H1 (cell line): ENCODE data around the gene MORC2. TPM values are rescaled to one million over a fixed set of nuclear protein-coding genes. Genes with fewer than 3 reads are reported as not detected.

Source experiments
- CTCF ChIA-PET: fragments of 300-600 bp; sonication (Branson Sonifier 250); formaldehyde crosslinking; loops from one replicate; lab custom pipeline; 2021; ENCODE audit not compliant: partially characterized antibody; lab: Charles Lee
- POLR2A ChIA-PET: fragments of 300-600 bp; sonication (Branson Sonifier 250); formaldehyde crosslinking; loops from one replicate; lab custom pipeline; 2021; ENCODE audit warnings: inconsistent platforms; ENCODE audit not compliant: partially characterized antibody; lab: Charles Lee
- DNase-seq, 2 experiments: peaks; one replicate each; pipeline versions ENCODE4 v3.0.0 to v3.0.0-alpha.2; 2010 to 2022; ENCODE audit warnings: low spot score in 2 of 2, low read depth in 1 of 2, mixed read lengths in 1 of 2
- FAIRE-seq: peaks from 2 replicates; lab custom pipeline; 2011; peaks lifted over from hg19 to GRCh38; lab: Jason Lieb, UNC
- H2AFZ ChIP-seq: 2 replicates; pipeline ENCODE4 v1.8.1; 2012; ENCODE audit warnings: low read length, inconsistent platforms
- H2AK5ac ChIP-seq: 2 replicates; pipeline ENCODE4 v1.6.1; 2013; ENCODE audit warnings: low read depth, low read length
- H2BK120ac ChIP-seq: replicated peaks from 2 replicates; pipeline ENCODE3; 2013; ENCODE audit warnings: low read depth, low read length, inconsistent platforms
- H2BK12ac ChIP-seq: 2 replicates; pipeline ENCODE4 v1.6.1; 2013; ENCODE audit warnings: low read depth, low read length
- H2BK15ac ChIP-seq: 2 replicates; pipeline ENCODE4 v1.6.1; 2013; ENCODE audit warnings: low read length
- H2BK20ac ChIP-seq: 2 replicates; pipeline ENCODE4 v1.6.1; 2013; ENCODE audit warnings: low read length
- H2BK5ac ChIP-seq: 2 replicates; pipeline ENCODE4 v1.6.1; 2013; ENCODE audit warnings: low read depth, low read length
- H3K14ac ChIP-seq: 2 replicates; pipeline ENCODE4 v1.6.1; 2013; ENCODE audit warnings: inconsistent platforms; ENCODE audit not compliant: insufficient read length
- H3K18ac ChIP-seq: 2 replicates; pipeline ENCODE4 v1.6.1; 2013; ENCODE audit warnings: low read length; ENCODE audit errors: extremely low read depth
- H3K23ac ChIP-seq: 2 replicates; pipeline ENCODE4 v1.6.1; 2013; ENCODE audit warnings: inconsistent platforms; ENCODE audit not compliant: insufficient read length
- H3K23me2 ChIP-seq: 2 replicates; pipeline ENCODE4 v1.6.1; 2013; ENCODE audit warnings: low read depth, low read length
- H3K27ac ChIP-seq: 2 replicates; pipeline ENCODE4 v1.6.1; 2011; ENCODE audit warnings: low read depth, low read length, inconsistent platforms
- H3K27me3 ChIP-seq, 4 experiments: replicated peaks in 1 of 4; 1 replicate in 1 of 4; 2 replicates in 3 of 4; pipeline versions ENCODE4 v1.6.1 to v1.8.1; 2011 to 2013; ENCODE audit warnings: low read length in 3 of 4, mild to moderate bottlenecking in 3 of 4, inconsistent platforms in 2 of 4, mixed read lengths in 2 of 4, moderate library complexity in 1 of 4; ENCODE audit not compliant: control insufficient read depth in 3 of 4, insufficient read depth in 3 of 4; ENCODE audit errors: extremely low read depth in 1 of 4
- H3K36me3 ChIP-seq, 4 experiments: 2 replicates each; pipeline versions ENCODE4 v1.6.1 to v1.8.1; 2011 to 2013; ENCODE audit warnings: mild to moderate bottlenecking in 4 of 4, low read length in 3 of 4, moderate library complexity in 2 of 4, control low read depth in 1 of 4, inconsistent platforms in 1 of 4; ENCODE audit not compliant: insufficient read depth in 4 of 4, control insufficient read depth in 2 of 4
- H3K4ac ChIP-seq: replicated peaks from 2 replicates; pipeline ENCODE3; 2013; ENCODE audit warnings: low read length, low read depth, mixed read lengths, inconsistent platforms; ENCODE audit not compliant: insufficient read length
- H3K4me1 ChIP-seq, 4 experiments: replicated peaks in 1 of 4; 1 replicate in 1 of 4; 2 replicates in 3 of 4; pipeline versions ENCODE4 v1.6.1 to v1.8.1; 2011 to 2013; ENCODE audit warnings: low read length in 3 of 4, inconsistent platforms in 2 of 4, mixed read lengths in 1 of 4; ENCODE audit not compliant: insufficient read depth in 4 of 4, control insufficient read depth in 3 of 4
- H3K4me2 ChIP-seq, 2 experiments: 2 replicates each; pipeline versions ENCODE4 v1.6.1 to v1.8.1; 2011 to 2013; ENCODE audit warnings: low read depth in 2 of 2, low read length in 2 of 2, control low read depth in 1 of 2, inconsistent platforms in 1 of 2, mild to moderate bottlenecking in 1 of 2; ENCODE audit not compliant: insufficient read depth in 1 of 2
- H3K4me3 ChIP-seq, 4 experiments: fragments of 200-600, 300-600 bp in 1 of 4; sonication (generic), shearing (Covaris generic), sonication (Bioruptor Twin) in 1 of 4; 2 replicates each; pipeline versions ENCODE4 v1.5.1 to v1.8.1; 2011 to 2016; ENCODE audit warnings: low read length in 4 of 4, low read depth in 3 of 4, control low read depth in 2 of 4, inconsistent platforms in 2 of 4, mild to moderate bottlenecking in 2 of 4, mixed read lengths in 1 of 4, moderate library complexity in 1 of 4; ENCODE audit not compliant: insufficient read depth in 2 of 4; ENCODE audit errors: extremely low read depth in 1 of 4
- H3K56ac ChIP-seq: replicated peaks from 2 replicates; pipeline ENCODE3; 2013; ENCODE audit warnings: low read depth, mild to moderate bottlenecking, mixed read lengths, low read length, inconsistent platforms; ENCODE audit not compliant: insufficient read length
- H3K79me1 ChIP-seq: 2 replicates; pipeline ENCODE4 v1.6.1; 2013; ENCODE audit warnings: low read depth, low read length, control low read depth
- H3K79me2 ChIP-seq, 2 experiments: 2 replicates each; pipeline versions ENCODE4 v1.6.1 to v1.8.1; 2012 to 2013; ENCODE audit warnings: low read length in 2 of 2, mild to moderate bottlenecking in 2 of 2, inconsistent platforms in 1 of 2; ENCODE audit not compliant: insufficient read depth in 2 of 2, control insufficient read depth in 1 of 2
- H3K9ac ChIP-seq, 4 experiments: replicated peaks in 1 of 4; 1 replicate in 1 of 4; 2 replicates in 3 of 4; pipeline versions ENCODE4 v1.6.1 to v1.8.1; 2011 to 2013; ENCODE audit warnings: low read depth in 3 of 4, low read length in 3 of 4, control low read depth in 2 of 4, mild to moderate bottlenecking in 2 of 4, moderate library complexity in 2 of 4, inconsistent platforms in 1 of 4; ENCODE audit errors: extremely low read depth in 1 of 4
- H3K9me3 ChIP-seq, 2 experiments: 2 replicates each; pipeline versions ENCODE4 v1.6.1 to v1.8.1; 2012 to 2013; ENCODE audit warnings: mild to moderate bottlenecking in 2 of 2, moderate library complexity in 2 of 2, control low read depth in 1 of 2, inconsistent platforms in 1 of 2, low read depth in 1 of 2, low read length in 1 of 2, mixed read lengths in 1 of 2; ENCODE audit not compliant: insufficient read depth in 2 of 2
- H4K20me1 ChIP-seq, 2 experiments: replicated peaks in 1 of 2; 2 replicates each; pipeline versions ENCODE3 to v1.8.1; 2011 to 2013; ENCODE audit warnings: inconsistent platforms in 2 of 2, low read length in 2 of 2, mild to moderate bottlenecking in 1 of 2; ENCODE audit not compliant: insufficient read depth in 2 of 2, control insufficient read depth in 1 of 2
- H4K5ac ChIP-seq: 2 replicates; pipeline ENCODE4 v1.6.1; 2013; ENCODE audit warnings: low read length, low read depth, mixed read lengths, inconsistent platforms; ENCODE audit not compliant: insufficient read length
- H4K8ac ChIP-seq: 2 replicates; pipeline ENCODE4 v1.8.0; 2013; ENCODE audit warnings: mild to moderate bottlenecking, moderate library complexity, low read length, inconsistent platforms; ENCODE audit not compliant: insufficient read depth; ENCODE audit errors: extremely low read depth
- H4K91ac ChIP-seq: replicated peaks from 2 replicates; pipeline ENCODE3; 2013; ENCODE audit warnings: low read length, mixed read lengths, inconsistent platforms; ENCODE audit not compliant: insufficient read length
- CBX5 ChIP-seq: fragments of 300-800, 300-1000 bp; sonication (generic); IDR thresholded peaks from 2 replicates; pipeline ENCODE4 v1.7.1; 2016; ENCODE audit warnings: antibody characterized with exemption, low read length, low read depth
- EP300 ChIP-seq, 2 experiments: IDR thresholded peaks; 1 replicate in 1 of 2; 2 replicates in 1 of 2; pipeline ENCODE4 v1.6.1; 2011 to 2012; ENCODE audit warnings: low read depth in 2 of 2, low read length in 2 of 2, mild to moderate bottlenecking in 2 of 2, borderline replicate concordance in 1 of 2, inconsistent platforms in 1 of 2, moderate library complexity in 1 of 2
- MAFK ChIP-seq: IDR thresholded peaks from 2 replicates; pipeline ENCODE4 v1.6.1; 2012; ENCODE audit warnings: low read depth, mild to moderate bottlenecking, improper control_type of control experiment, low read length
- POU5F1 ChIP-seq: IDR thresholded peaks from 2 replicates; pipeline ENCODE4 v1.6.1; 2011; ENCODE audit warnings: low read depth, mild to moderate bottlenecking, low read length, moderate library complexity
- SP4 ChIP-seq: IDR thresholded peaks from 2 replicates; pipeline ENCODE4 v1.6.1; 2012; ENCODE audit warnings: low read length, inconsistent platforms
- TCF12 ChIP-seq: IDR thresholded peaks from 2 replicates; pipeline ENCODE4 v1.6.1; 2011; ENCODE audit warnings: low read depth, mild to moderate bottlenecking, low read length
- YY1 ChIP-seq: IDR thresholded peaks from 2 replicates; pipeline ENCODE4 v1.6.1; 2011; ENCODE audit warnings: low read depth, mild to moderate bottlenecking, low read length
- ZNF274 ChIP-seq: IDR thresholded peaks from 2 replicates; pipeline ENCODE4 v1.7.0; 2012; ENCODE audit warnings: low read length, borderline replicate concordance; ENCODE audit errors: extremely low read depth
- WGBS, 2 experiments: shearing (Covaris generic) in 1 of 2; methylation state at CpG; one replicate each; pipeline versions ENCODE4 v1.1.6 to v1.1.7; 2013 to 2015; ENCODE audit warnings: low lambda C conversion rate in 2 of 2, mixed read lengths in 2 of 2, inconsistent platforms in 1 of 2, low coverage in 1 of 2, missing lambda C conversion rate in 1 of 2; ENCODE audit not compliant: insufficient replicate concordance in 2 of 2, insufficient coverage in 1 of 2, insufficient read length in 1 of 2; ENCODE audit errors: extremely low coverage in 1 of 2, missing lambda C conversion rate in 1 of 2; 5-methylcytosine and 5-hydroxymethylcytosine counted together
- polyA plus RNA-seq, 7 experiments: library from polyadenylated mRNA; depleted of rRNA in 3 of 7; stranded (reverse) in 5 of 7; unstranded in 2 of 7; fragments of >200 nt in 5 of 7; fragments of 200-250 nt in 2 of 7; gene quantifications; 1 replicate in 5 of 7; 2 replicates in 1 of 7; 4 replicates in 1 of 7; pipeline versions ENCODE4 v1.2.1 to v1.2.3, GENCODE V29; 2011 to 2013; ENCODE audit warnings: missing spikeins in 2 of 7, mixed read lengths in 2 of 7
- total RNA-seq: library from RNA; stranded (reverse); fragmentation: NEBNext Ultra II Directional; extraction: Animal tissue kit (Norgen Biotek cat#: 25700); gene quantifications from 2 replicates; pipeline ENCODE4 v1.2.1, GENCODE V29; 2021

Gene MORC2
- total and polyA plus RNA-seq, 2 of the 8 experiments (the other 6 are each of a cell fraction or from before 2014, with no cell fraction given) = 15.4 to 68.0 TPM

- TF ChIP-seq ZNF274 = no peak
- TF ChIP-seq POU5F1 = no peak
- TF ChIP-seq YY1 = no peak
- no peak for TF ChIP-seq EP300 (IDR thresholded peaks at IDR 0.05; ENCODE audit: borderline replicate concordance in 1 of 2, low read depth in 2 of 2, low read length in 2 of 2)
- no peak for TF ChIP-seq MAFK
- TF ChIP-seq CBX5 = no peak
- TF ChIP-seq TCF12 = no peak
- no peak for TF ChIP-seq SP4
- FAIRE-seq = no peak
- POLR2A ChIA-PET = interaction anchor here (1.2 kb wide), 1 partner anchor 24 kb away, joined by 3 read pairs; no protein-coding TSS in a partner anchor
Measured at GRCh38 chr22:30892731-30893221, 75.8 kb downstream of the MORC2 start.

More at GRCh38 chr22:30892731-30893221, 75.8 kb downstream of the MORC2 start:
- H3K14ac ChIP-seq = no peak overlapping the region
- peaks cover 0 to 4% (median 4%) of the 10 kb centered on the region in 4 experiments; a peak in 5 of 7 replicates for H3K4me1 ChIP-seq
- no peak overlapping the region for H2BK120ac ChIP-seq
- H3K27me3 ChIP-seq = no peaks in the 10 kb centered on the region
- H3K4me2 ChIP-seq = no peak overlapping the region
- peaks cover 0 to 9% (median 2%) of the 10 kb centered on the region in 4 experiments; a peak in 4 of 8 replicates for H3K36me3 ChIP-seq
- H3K79me1 ChIP-seq = no peaks in the 10 kb centered on the region
- no peak overlapping the region for H2BK12ac ChIP-seq
- H3K79me2 ChIP-seq = no peaks in the 10 kb centered on the region
- H2AFZ ChIP-seq = no peak overlapping the region
- no peak overlapping the region for H3K56ac ChIP-seq
- no peak overlapping the region for H4K5ac ChIP-seq
- no peak overlapping the region for H3K23ac ChIP-seq
- H4K91ac ChIP-seq = no peak overlapping the region
- no peaks in the 10 kb centered on the region for H3K23me2 ChIP-seq
- H2AK5ac ChIP-seq = no peak overlapping the region
- no peak overlapping the region for H3K27ac ChIP-seq
- CTCF ChIA-PET = interaction anchor here (0.8 to 6.2 kb wide), 9 partner anchors 11 to 138 kb away, joined by 4 to 73 read pairs (median 5); no protein-coding TSS in a partner anchor
- no peak overlapping the region for H4K8ac ChIP-seq
- peaks cover 1 to 3% of the 10 kb centered on the region in 2 experiments for H4K20me1 ChIP-seq
- H2BK15ac ChIP-seq = no peak overlapping the region
- no peak overlapping the region for H3K4ac ChIP-seq
- H3K9ac ChIP-seq = no peak overlapping the region
- no peak overlapping the region for H3K18ac ChIP-seq
- H3K4me3 ChIP-seq = no peak overlapping the region
- peak in 1 of 2 experiments; percentile 33 for DNase-seq
- H2BK5ac ChIP-seq = no peak overlapping the region
- no peak overlapping the region for H2BK20ac ChIP-seq
- H3K9me3 ChIP-seq = no peaks in the 10 kb centered on the region
- WGBS, 2 experiments = 95% methylated on average over 5 of the region's 5 CpGs; no CpG with 5 or more reads in 1 of the 2 experiments
